Measurements from ENCODE around the gene DHRS3. TPM values are rescaled to one million over a fixed set of nuclear protein-coding genes. Genes with fewer than 3 reads are reported as not detected.

DHRS3 gene
- total and polyA plus RNA-seq, 12 donors: 39.9 to 93.5 (median 63.7) TPM

- Histone ChIP-seq H3K27me3 (no peaks in the 10 kb centered on the region), H3K4me3 (no peak overlapping the region), H3K36me3 (no peaks in the 10 kb centered on the region), H3K27ac (no peak overlapping the region), H3K4me1 (peaks cover 0 to 7% (median 3%) of the 10 kb centered on the region in 9 donors), H3K9me3 (no peaks in the 10 kb centered on the region)
- no peak for ATAC-seq
- no peak for DNase-seq
- WGBS, 2 donors: 91 to 95% methylated on average over 13 of the region's 13 CpGs
- no peak for TF ChIP-seq CTCF (IDR thresholded peaks at IDR 0.05)
- intact Hi-C loops (cut with DNase I): loop anchor here in 5 of 10 donors (2.0 to 10.0 kb wide), 6 partner anchors 35 to 382 kb away; no protein-coding TSS in a partner anchor
Measured at GRCh38 chr1:12657060-12657884, 39.3 kb upstream of the DHRS3 start.

- WGBS, 2 donors: 88 to 89% methylated on average over 4 of the region's 4 CpGs
- TF ChIP-seq CTCF (IDR thresholded peaks at IDR 0.05): no peak
- no peak for DNase-seq
Measured at GRCh38 chr1:12656575-12656974, 38.6 kb upstream of the DHRS3 start.

GRCh38 chr1:12654657-12655056 lies 36.6 kb upstream of the DHRS3 start:
- H3K4me3 ChIP-seq: no peak overlapping the region
- no peaks in the 10 kb centered on the region for H3K27me3 ChIP-seq
- intact Hi-C loops (cut with DNase I): loop anchor here in 4 of 10 donors (5.0 to 10.0 kb wide), 5 partner anchors 32 to 380 kb away; no protein-coding TSS in a partner anchor
- H3K9me3 ChIP-seq: no peaks in the 10 kb centered on the region
- WGBS, 2 donors: 97% methylated on average over 8 of the region's 8 CpGs
- H3K27ac ChIP-seq: no peak overlapping the region
- TF ChIP-seq CTCF (IDR thresholded peaks at IDR 0.05): no peak
- no peaks in the 10 kb centered on the region for H3K36me3 ChIP-seq
- peaks cover 0 to 12% (median 5%) of the 10 kb centered on the region in 9 donors for H3K4me1 ChIP-seq
- DNase-seq: no peak
- ATAC-seq: no peak

More at GRCh38 chr1:12656575-12656974, 38.6 kb upstream of the DHRS3 start:
- intact Hi-C loops (cut with DNase I): loop anchor here in 5 of 10 donors (2.0 to 10.0 kb wide), 6 partner anchors 34 to 382 kb away; no protein-coding TSS in a partner anchor
- H3K4me1 ChIP-seq: peaks cover 0 to 7% (median 3%) of the 10 kb centered on the region in 9 donors
- H3K9me3 ChIP-seq: no peaks in the 10 kb centered on the region
- no peak overlapping the region for H3K4me3 ChIP-seq
- H3K36me3 ChIP-seq: no peaks in the 10 kb centered on the region
- no peak overlapping the region for H3K27ac ChIP-seq
- H3K27me3 ChIP-seq: no peaks in the 10 kb centered on the region
- ATAC-seq: no peak

- no peak overlapping the region for H3K27ac ChIP-seq
- TF ChIP-seq CTCF (IDR thresholded peaks at IDR 0.05): no peak
- no peaks in the 10 kb centered on the region for H3K36me3 ChIP-seq
- no peaks in the 10 kb centered on the region for H3K9me3 ChIP-seq
- intact Hi-C loops (cut with DNase I): loop anchor here in 1 of 10 donors (10.0 kb wide), 1 partner anchor 379 kb away; no protein-coding TSS in a partner anchor
- no peaks in the 10 kb centered on the region for H3K27me3 ChIP-seq
- WGBS, 2 donors: 67 to 76% methylated on average over 4 of the region's 4 CpGs
- H3K4me3 ChIP-seq: no peak overlapping the region
- ATAC-seq (no peak), DNase-seq (no peak)
- peaks cover 0 to 12% (median 5%) of the 10 kb centered on the region in 9 donors for H3K4me1 ChIP-seq
Measured at GRCh38 chr1:12654004-12654567, 36.1 kb upstream of the DHRS3 start.
